Kidney (tissue), 14 donors: ENCODE results near the gene POLD3. TPM values are rescaled to one million over a fixed set of nuclear protein-coding genes. Genes with fewer than 3 reads are reported as not detected.
A peak's percentile ranks its signal among the peaks of the same experiment; 100 is the strongest.

Experiments
- DNase-seq, 5 donors: peaks; one replicate each; pipeline ENCODE4 v3.0.0-alpha.2; 2013 to 2020
- FAIRE-seq: peaks from 2 replicates; lab custom pipeline; 2012; peaks lifted over from hg19 to GRCh38; lab: Jason Lieb, UNC
- H3K27ac ChIP-seq, 2 donors: one replicate each; pipeline ENCODE4 v1.7.0; 2013; ENCODE audit warnings: low read depth in 2 of 2, low read length in 2 of 2, inconsistent platforms in 1 of 2
- H3K27me3 ChIP-seq: one replicate; pipeline ENCODE4 v1.7.1; 2013; ENCODE audit warnings: low read length, inconsistent platforms; ENCODE audit not compliant: control insufficient read depth, insufficient read depth
- H3K36me3 ChIP-seq, 3 donors: one replicate each; pipeline versions ENCODE4 v1.7.0 to v1.7.1; 2013; ENCODE audit warnings: low read length in 3 of 3, control low read depth in 1 of 3, inconsistent platforms in 1 of 3; ENCODE audit not compliant: insufficient read depth in 3 of 3, control insufficient read depth in 2 of 3
- H3K4me1 ChIP-seq, 3 donors: one replicate each; pipeline versions ENCODE4 v1.7.0 to v1.7.1; 2013; ENCODE audit warnings: low read length in 3 of 3, inconsistent platforms in 1 of 3, low read depth in 1 of 3; ENCODE audit not compliant: control insufficient read depth in 2 of 3, insufficient read depth in 2 of 3
- H3K4me3 ChIP-seq, 3 donors: one replicate each; pipeline versions ENCODE4 v1.7.0 to v1.8.1; 2013; ENCODE audit warnings: low read length in 3 of 3, control low read depth in 1 of 3, inconsistent platforms in 1 of 3
- H3K9ac ChIP-seq, 3 donors: one replicate each; pipeline versions ENCODE4 v1.7.0 to v1.7.1; 2013; ENCODE audit warnings: low read length in 3 of 3, control low read depth in 1 of 3, inconsistent platforms in 1 of 3
- H3K9me3 ChIP-seq, 3 donors: one replicate each; pipeline versions ENCODE4 v1.7.0 to v1.7.1; 2013; ENCODE audit warnings: low read length in 3 of 3, control low read depth in 1 of 3, inconsistent platforms in 1 of 3; ENCODE audit not compliant: control insufficient read depth in 2 of 3, insufficient read depth in 1 of 3
- CTCF ChIP-seq: IDR thresholded peaks from 3 replicates; pipeline ENCODE4 v1.5.1; 2012; ENCODE audit warnings: mild to moderate bottlenecking, moderate library complexity, borderline replicate concordance; ENCODE audit not compliant: insufficient read depth; ENCODE audit errors: extremely low read depth
- intact Hi-C: fragments of 100-400 bp; cut with DNase I; formaldehyde crosslinking; loops from one replicate; pipeline ENCODE4 v1.11.1; 2022
- polyA plus RNA-seq: library from polyadenylated mRNA; stranded (reverse); fragments of 350-450 nt; fragmentation: Illumina TruSeq; extraction: RNeasy Lipid Tissue Mini Kit (QIAGEN cat#74804); gene quantifications from one replicate; pipeline ENCODE4 v1.2.3, GENCODE V29; 2014; ENCODE audit warnings: low read depth, low replicate concordance; ENCODE audit not compliant: insufficient read depth
- total RNA-seq: library from RNA; stranded (reverse); fragmentation: NEBNext Ultra II Directional; extraction: Animal tissue kit (Norgen Biotek cat#: 25700); gene quantifications from one replicate; pipeline ENCODE4 v1.2.1, GENCODE V29; 2021
- donor health status: control.
- donor health status: control.
- donor health status: control.
- donor health status: control.
- donor health status: control.
- donor health status: DM: yes; HTN: yes; CAD: no.
- donor health status: Normal renal cell carcinoma (clear cell type).

POLD3 gene
- total and polyA plus RNA-seq, 2 donors from 2014 or later, result 12.8 to 22.3 TPM

- intact Hi-C loops, result no loop called here
- Histone ChIP-seq H3K4me1 (peaks cover 0 to 5% (median 2%) of the 10 kb centered on the region in 3 donors), H3K27ac (no peak overlapping the region), H3K27me3 (no peaks in the 10 kb centered on the region), H3K9me3 (peaks cover 0 to 5% (median 0%) of the 10 kb centered on the region in 3 donors), H3K4me3 (no peak overlapping the region), H3K36me3 (no peaks in the 10 kb centered on the region), H3K9ac (no peak overlapping the region)
- FAIRE-seq, result no peak
- peak in 2 of 5 donors; percentile 16 to 43 for DNase-seq
- TF ChIP-seq CTCF, result no peak
Measured at GRCh38 chr11:74559110-74559933, 33.1 kb upstream of the POLD3 start.

- Histone ChIP-seq H3K4me1 (peaks cover 0 to 5% (median 2%) of the 10 kb centered on the region in 3 donors), H3K4me3 (no peak overlapping the region), H3K27me3 (no peaks in the 10 kb centered on the region), H3K9ac (no peak overlapping the region), H3K36me3 (no peaks in the 10 kb centered on the region), H3K27ac (peak overlapping the region in 1 of 2 donors; percentile 14), H3K9me3 (peaks cover 0 to 5% (median 0%) of the 10 kb centered on the region in 3 donors)
- intact Hi-C loops, result loop anchor here (10.0 kb wide), 1 partner anchor 105 kb away; no protein-coding TSS in a partner anchor
- DNase-seq, result no peak
- no peak for FAIRE-seq
- TF ChIP-seq CTCF, result no peak
Measured at GRCh38 chr11:74559934-74560309, 32.5 kb upstream of the POLD3 start.

- peaks cover 0 to 4% (median 0%) of the 10 kb centered on the region in 3 donors for H3K9me3 ChIP-seq
- intact Hi-C loops, result loop anchor here (10.0 kb wide), 1 partner anchor 112 kb away; no protein-coding TSS in a partner anchor
- peak overlapping the region in 1 of 3 donors; percentile 40 for H3K4me3 ChIP-seq
- H3K9ac ChIP-seq, result no peak overlapping the region
- TF ChIP-seq CTCF, result no peak
- DNase-seq, result peak in 3 of 5 donors; percentile 21 to 63 (median 37)
- peak; percentile 47 for FAIRE-seq
- no peaks in the 10 kb centered on the region for H3K36me3 ChIP-seq
- H3K27me3 ChIP-seq, result no peaks in the 10 kb centered on the region
- H3K27ac ChIP-seq, result peak overlapping the region; percentile 78 to 86
- H3K4me1 ChIP-seq, result peaks cover 0 to 16% (median 11%) of the 10 kb centered on the region in 3 donors
Measured at GRCh38 chr11:74566146-74566960, 26.0 kb upstream of the POLD3 start.
